SU-DHL-6 (cell line): ENCODE measurements around the gene HSH2D.

Source experiments
- H2AFZ ChIP-seq: fragments of 200-600 bp; sonication (generic); 2 replicates; pipeline ENCODE4 v1.6.1; 2014; ENCODE audit warnings: low read depth, mild to moderate bottlenecking, moderate library complexity, mixed read lengths, antibody characterized with exemption, low read length; ENCODE audit not compliant: severe bottlenecking
- H3F3A ChIP-seq: fragments of 200-600 bp; shearing (Covaris generic); 2 replicates; pipeline ENCODE4 v1.6.0; 2016; ENCODE audit warnings: antibody characterized with exemption, mild to moderate bottlenecking; ENCODE audit not compliant: insufficient read depth
- H3K27ac ChIP-seq: fragments of 200-600 bp; sonication (generic); 2 replicates; pipeline ENCODE4 v1.5.1; 2016; ENCODE audit warnings: low read depth, mild to moderate bottlenecking, low read length, moderate library complexity, mixed read lengths
- H3K27me3 ChIP-seq: fragments of 200-600 bp; sonication (generic), shearing (Covaris generic); 2 replicates; pipeline ENCODE4 v1.6.0; 2014; ENCODE audit warnings: mild to moderate bottlenecking, low read length
- H3K36me3 ChIP-seq: fragments of 200-600 bp; sonication (generic); 2 replicates; pipeline ENCODE4 v1.6.1; 2014; ENCODE audit warnings: mild to moderate bottlenecking, low read length, mixed read lengths
- H3K4me2 ChIP-seq: fragments of 300-600, 200-600 bp; shearing (Covaris generic), sonication (generic); 2 replicates; pipeline ENCODE4 v1.6.0; 2014; ENCODE audit warnings: low read length, low read depth, mild to moderate bottlenecking; ENCODE audit not compliant: poor library complexity, severe bottlenecking
- H3K4me3 ChIP-seq: fragments of 200-600 bp; sonication (generic); 2 replicates; pipeline ENCODE4 v1.5.1; 2014; ENCODE audit warnings: antibody characterized with exemption, low read length, mild to moderate bottlenecking, mixed read lengths; ENCODE audit not compliant: insufficient read depth, poor library complexity, severe bottlenecking
- H3K79me2 ChIP-seq: fragments of 200-600 bp; sonication (generic); 2 replicates; pipeline ENCODE4 v1.6.1; 2014; ENCODE audit warnings: mild to moderate bottlenecking, low read length, moderate library complexity; ENCODE audit not compliant: insufficient read depth
- H3K9ac ChIP-seq: fragments of 200-600 bp; sonication (generic); 2 replicates; pipeline ENCODE4 v1.7.0; 2014; ENCODE audit warnings: mild to moderate bottlenecking, low read length
- H3K9me2 ChIP-seq: fragments of 200-600 bp; sonication (generic); replicated peaks from 2 replicates; pipeline ENCODE4 v1.6.1; 2014; ENCODE audit warnings: low read length; ENCODE audit not compliant: insufficient read depth
- H3K9me3 ChIP-seq: fragments of 200-600 bp; sonication (generic); 2 replicates; pipeline ENCODE4 v1.6.1; 2014; ENCODE audit warnings: low read length, mixed read lengths; ENCODE audit not compliant: insufficient read depth
- H4K20me1 ChIP-seq: fragments of 200-600 bp; sonication (generic); 2 replicates; pipeline ENCODE4 v1.6.1; 2014; ENCODE audit warnings: low read depth, mild to moderate bottlenecking, antibody characterized with exemption, low read length, moderate library complexity, mixed read lengths
- EZH2phosphoT487 ChIP-seq: fragments of 200-600 bp; sonication (generic), shearing (Covaris generic); conservative IDR thresholded peaks from 2 replicates; pipeline ENCODE4 v1.6.1; 2018; ENCODE audit warnings: mild to moderate bottlenecking, antibody characterized with exemption, low read length, moderate library complexity, mixed read lengths
- TF ChIP-seq, protein P1 (sequence below): fragments of 200-600 bp; sonication (generic); IDR thresholded peaks from one replicate; pipeline ENCODE4 v1.5.1; 2017; ENCODE audit warnings: antibody characterized with exemption, mild to moderate bottlenecking, low read length, moderate library complexity; ENCODE audit not compliant: insufficient read depth, poor library complexity, severe bottlenecking

HSH2D gene

DNA sequence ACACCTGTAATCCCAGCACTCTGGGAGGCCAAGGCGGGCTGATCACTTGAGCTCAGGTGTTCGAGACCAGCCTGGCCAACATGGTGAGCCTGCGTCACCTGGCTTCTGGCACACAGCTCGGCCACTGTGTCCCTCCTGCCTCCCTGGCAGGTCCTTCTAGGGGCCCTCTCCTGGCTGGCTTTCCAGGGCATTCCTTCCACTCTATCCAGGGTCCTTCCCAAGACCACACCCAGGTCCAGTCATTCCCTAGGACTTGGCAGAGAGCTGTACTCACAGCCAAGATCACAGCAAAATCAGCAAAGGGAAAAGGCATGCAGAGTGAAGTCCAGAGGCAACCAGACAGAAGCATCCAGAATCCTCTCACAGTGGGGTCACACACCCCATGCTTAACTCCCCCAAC is 9.7 kb upstream of the HSH2D start:
- Histone ChIP-seq H3K27ac (no peak overlapping the region), H3K4me2 (no peak overlapping the region), H3K4me3 (no peak overlapping the region)

DNA sequence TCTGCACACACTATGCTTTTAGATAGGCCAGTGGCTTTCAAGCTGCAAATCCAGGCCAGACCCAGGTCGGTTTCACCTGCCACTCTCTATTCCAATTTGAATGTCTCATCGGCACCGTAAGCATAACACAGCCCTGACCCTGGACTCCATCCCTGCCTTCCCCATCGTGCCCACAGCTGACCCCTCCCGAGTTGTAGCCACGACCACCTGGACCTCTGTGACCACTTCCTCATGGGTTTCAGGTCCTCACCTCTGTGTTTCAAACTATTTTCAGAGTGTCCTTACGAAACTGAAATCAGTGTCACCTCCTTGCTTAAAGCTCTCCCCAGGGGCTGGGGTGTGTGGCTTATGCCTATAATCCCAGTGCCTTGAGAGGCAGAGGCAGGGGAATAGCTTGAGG is 9.0 kb upstream of the HSH2D start:
- no peaks in the 10 kb centered on the region for H3K9me3 ChIP-seq
- no peak overlapping the region for H3K4me2 ChIP-seq
- H3K27me3 ChIP-seq, result no peaks in the 10 kb centered on the region
- H3K9ac ChIP-seq, result no peak overlapping the region
- TF ChIP-seq EZH2phosphoT487, result no peak
- TF ChIP-seq, protein P1, sequence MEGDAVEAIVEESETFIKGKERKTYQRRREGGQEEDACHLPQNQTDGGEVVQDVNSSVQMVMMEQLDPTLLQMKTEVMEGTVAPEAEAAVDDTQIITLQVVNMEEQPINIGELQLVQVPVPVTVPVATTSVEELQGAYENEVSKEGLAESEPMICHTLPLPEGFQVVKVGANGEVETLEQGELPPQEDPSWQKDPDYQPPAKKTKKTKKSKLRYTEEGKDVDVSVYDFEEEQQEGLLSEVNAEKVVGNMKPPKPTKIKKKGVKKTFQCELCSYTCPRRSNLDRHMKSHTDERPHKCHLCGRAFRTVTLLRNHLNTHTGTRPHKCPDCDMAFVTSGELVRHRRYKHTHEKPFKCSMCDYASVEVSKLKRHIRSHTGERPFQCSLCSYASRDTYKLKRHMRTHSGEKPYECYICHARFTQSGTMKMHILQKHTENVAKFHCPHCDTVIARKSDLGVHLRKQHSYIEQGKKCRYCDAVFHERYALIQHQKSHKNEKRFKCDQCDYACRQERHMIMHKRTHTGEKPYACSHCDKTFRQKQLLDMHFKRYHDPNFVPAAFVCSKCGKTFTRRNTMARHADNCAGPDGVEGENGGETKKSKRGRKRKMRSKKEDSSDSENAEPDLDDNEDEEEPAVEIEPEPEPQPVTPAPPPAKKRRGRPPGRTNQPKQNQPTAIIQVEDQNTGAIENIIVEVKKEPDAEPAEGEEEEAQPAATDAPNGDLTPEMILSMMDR, result no peak
- no peak overlapping the region for H2AFZ ChIP-seq
- no peaks in the 10 kb centered on the region for H3K9me2 ChIP-seq
- H3K79me2 ChIP-seq, result no peaks in the 10 kb centered on the region
- H3F3A ChIP-seq, result peaks cover 5% of the 10 kb centered on the region; the same call in 1 of the 2 replicates
- no peak overlapping the region for H3K4me3 ChIP-seq
- H3K27ac ChIP-seq, result no peak overlapping the region
- no peaks in the 10 kb centered on the region; the same call in 1 of the 2 replicates for H4K20me1 ChIP-seq
- peaks cover 17% of the 10 kb centered on the region for H3K36me3 ChIP-seq

More for the DNA sequence above, 9.7 kb upstream of the HSH2D start:
- no peaks in the 10 kb centered on the region for H3K9me3 ChIP-seq
- H4K20me1 ChIP-seq, result no peaks in the 10 kb centered on the region; the same call in 1 of the 2 replicates
- no peaks in the 10 kb centered on the region for H3K27me3 ChIP-seq
- no peaks in the 10 kb centered on the region for H3K9me2 ChIP-seq
- H3F3A ChIP-seq, result peaks cover 5% of the 10 kb centered on the region; the same call in 1 of the 2 replicates
- H3K36me3 ChIP-seq, result peaks cover 17% of the 10 kb centered on the region
- no peaks in the 10 kb centered on the region for H3K79me2 ChIP-seq
- no peak for TF ChIP-seq EZH2phosphoT487
- TF ChIP-seq, protein P1, result no peak
- H2AFZ ChIP-seq, result no peak overlapping the region
- no peak overlapping the region for H3K9ac ChIP-seq

DNA sequence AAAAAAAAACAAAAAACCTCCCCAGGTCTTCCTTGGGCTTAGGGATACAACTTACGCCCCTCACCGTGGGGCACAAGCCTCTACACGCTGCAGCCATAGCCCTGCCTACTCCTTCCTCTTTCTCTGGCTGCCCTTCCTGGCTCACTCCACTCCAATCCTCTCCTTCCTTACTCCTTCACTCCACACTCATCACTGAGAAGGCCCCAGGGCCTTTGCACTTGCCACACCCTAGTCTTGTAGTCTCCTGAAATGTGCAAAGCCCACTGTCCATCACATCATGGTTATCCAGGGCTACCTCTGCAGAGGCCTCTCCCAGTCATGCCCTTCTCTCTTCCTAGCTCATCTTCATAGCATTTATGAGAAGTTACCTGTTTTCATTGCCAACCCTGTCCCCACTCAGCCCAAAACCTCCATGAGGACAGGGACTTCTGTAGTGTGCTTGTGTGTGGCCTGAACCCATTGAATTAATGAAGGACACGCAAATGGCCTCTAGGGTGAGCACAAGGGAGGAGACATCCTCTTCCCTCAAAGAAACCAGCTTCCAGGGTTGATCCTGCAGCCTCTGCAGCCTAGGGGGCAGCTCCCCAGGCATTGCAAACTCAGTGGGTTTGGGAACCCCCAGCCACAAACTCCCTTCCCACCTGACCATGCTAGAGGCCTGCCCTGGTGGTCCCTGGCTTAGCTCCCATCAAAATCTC is 7.9 kb upstream of the HSH2D start:
- H4K20me1 ChIP-seq, result no peaks in the 10 kb centered on the region; the same call in 1 of the 2 replicates
- H3K79me2 ChIP-seq, result no peaks in the 10 kb centered on the region
- TF ChIP-seq, protein P1, result no peak
- no peak for TF ChIP-seq EZH2phosphoT487
- H3K9ac ChIP-seq, result no peak overlapping the region
- H3K27me3 ChIP-seq, result no peaks in the 10 kb centered on the region
- no peak overlapping the region for H2AFZ ChIP-seq
- H3K4me3 ChIP-seq, result no peak overlapping the region
- H3K4me2 ChIP-seq, result no peak overlapping the region
- no peaks in the 10 kb centered on the region for H3K9me2 ChIP-seq
- H3K9me3 ChIP-seq, result no peaks in the 10 kb centered on the region
- H3F3A ChIP-seq, result peaks cover 9% of the 10 kb centered on the region; the same call in 1 of the 2 replicates
- no peak overlapping the region for H3K27ac ChIP-seq
- H3K36me3 ChIP-seq, result peaks cover 12% of the 10 kb centered on the region
